ENCODE results near the gene FOXN3.

Gene FOXN3

DNA sequence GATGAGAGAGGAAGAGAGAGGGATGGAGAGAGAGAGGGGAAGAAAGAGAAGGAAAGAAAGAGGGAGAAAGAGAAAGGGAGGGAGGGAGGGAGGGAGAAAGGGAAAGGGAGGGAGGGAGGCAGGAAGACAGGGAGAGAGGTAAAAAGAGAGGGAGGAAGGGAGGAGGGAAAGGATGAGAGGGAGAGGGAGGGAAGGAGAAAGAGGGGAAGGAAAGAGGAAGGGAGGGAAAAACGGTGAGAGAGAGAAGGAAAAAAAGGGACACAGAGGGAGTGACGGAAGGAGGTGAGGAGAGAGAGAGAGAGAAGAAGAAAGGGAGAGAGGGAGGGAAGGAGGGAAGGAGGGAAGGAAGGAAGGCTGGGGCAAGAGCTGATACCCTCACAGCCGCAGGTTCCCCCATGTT is 56.8 kb downstream of the FOXN3 start:
- H3K36me3 Mint-ChIP-seq, result peaks cover 10% of the 10 kb centered on the region
- H3K27me3 Mint-ChIP-seq, result no peaks in the 10 kb centered on the region
- ATAC-seq (ENCODE audit: low read depth) (no peak), DNase-seq (ENCODE audit: low spot score in 2 of 2) (no peak)
- peaks cover 43% of the 10 kb centered on the region for H3K4me1 Mint-ChIP-seq
- peak overlapping the region; percentile 43 for H3K4me3 Mint-ChIP-seq
- no peaks in the 10 kb centered on the region for H3K9me3 Mint-ChIP-seq
- H3K27ac Mint-ChIP-seq, result peak overlapping the region; percentile 86

DNA sequence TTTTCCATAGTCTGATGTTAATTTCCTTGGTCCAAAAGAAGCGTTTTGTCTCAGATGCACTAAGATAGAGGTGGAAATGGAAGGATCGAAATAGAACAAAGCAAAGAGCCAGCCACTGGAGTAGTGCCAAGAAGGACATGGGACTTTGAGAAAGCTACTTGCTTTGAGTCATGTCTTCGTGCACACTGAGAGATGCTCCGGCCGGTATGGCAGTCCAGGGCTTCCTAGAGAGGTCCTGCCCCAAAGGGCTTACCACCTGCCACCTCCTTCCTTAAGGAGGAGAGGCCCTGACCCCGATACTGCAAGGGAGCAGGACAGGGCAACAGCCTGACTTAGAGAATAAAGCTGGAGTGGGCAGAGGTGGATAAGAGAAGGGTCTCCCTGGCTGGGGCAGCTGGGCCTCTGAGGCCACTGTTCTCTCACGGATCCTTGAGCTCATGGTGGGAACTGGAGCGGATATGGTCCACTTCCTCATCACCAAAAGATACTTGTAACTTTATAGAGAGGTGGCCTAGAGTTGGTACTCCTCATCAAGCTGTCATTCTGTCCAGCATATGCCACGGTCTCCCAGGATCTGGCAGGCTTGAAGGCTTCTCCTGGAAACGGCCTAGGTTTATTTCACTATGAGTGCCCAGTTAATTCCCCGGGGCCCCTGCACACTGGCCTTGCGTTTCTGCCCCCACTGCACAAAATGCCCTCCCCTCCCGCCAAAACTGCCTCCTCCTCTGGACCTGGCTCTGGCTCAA is 57.4 kb downstream of the FOXN3 start:
- Mint-ChIP-seq H3K4me1 (peaks cover 37% of the 10 kb centered on the region), H3K27ac (peak overlapping the region; percentile 86), H3K36me3 (peaks cover 10% of the 10 kb centered on the region), H3K27me3 (no peaks in the 10 kb centered on the region), H3K4me3 (peak overlapping the region; percentile 43), H3K9me3 (no peaks in the 10 kb centered on the region)
- no peak for DNase-seq (ENCODE audit: low spot score in 2 of 2)
- ATAC-seq (ENCODE audit: low read depth), result peak; percentile 29

DNA sequence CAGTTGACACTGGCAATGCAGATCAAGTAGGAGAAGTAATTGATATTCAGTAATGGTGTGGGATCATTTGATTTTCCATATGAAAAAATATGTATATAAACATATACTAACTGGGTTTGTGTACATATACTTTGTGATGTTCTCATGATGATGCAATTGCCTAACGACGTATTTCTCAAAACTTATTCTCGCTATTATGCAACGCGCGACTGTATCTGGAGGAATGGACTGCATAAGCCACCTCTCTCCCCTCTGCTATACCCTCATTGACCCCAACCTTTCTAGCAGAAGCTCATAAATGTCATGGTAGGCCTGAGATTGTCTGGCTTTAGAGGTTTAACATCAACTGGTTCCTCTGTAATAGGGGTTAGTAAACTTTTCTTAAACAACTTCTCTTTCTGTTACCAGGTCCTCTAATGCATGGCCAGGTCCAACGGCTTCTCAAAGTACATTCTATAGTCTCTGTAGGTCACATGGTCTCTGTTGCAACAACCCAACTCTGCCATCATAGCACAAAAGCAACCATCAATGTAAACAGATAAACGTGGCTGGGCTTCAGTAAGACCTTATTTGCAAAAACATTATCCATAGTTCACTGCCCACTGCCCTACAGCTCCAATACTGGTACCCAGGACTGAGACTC is 59.3 kb downstream of the FOXN3 start:
- peaks cover 10% of the 10 kb centered on the region for H3K36me3 Mint-ChIP-seq
- no peaks in the 10 kb centered on the region for H3K27me3 Mint-ChIP-seq
- no peak overlapping the region for H3K4me3 Mint-ChIP-seq
- peak overlapping the region; percentile 56 for H3K27ac Mint-ChIP-seq
- no peaks in the 10 kb centered on the region for H3K9me3 Mint-ChIP-seq
- ATAC-seq (ENCODE audit: low read depth), result no peak
- no peak for DNase-seq (ENCODE audit: low spot score in 2 of 2)
- peaks cover 34% of the 10 kb centered on the region for H3K4me1 Mint-ChIP-seq

DNA sequence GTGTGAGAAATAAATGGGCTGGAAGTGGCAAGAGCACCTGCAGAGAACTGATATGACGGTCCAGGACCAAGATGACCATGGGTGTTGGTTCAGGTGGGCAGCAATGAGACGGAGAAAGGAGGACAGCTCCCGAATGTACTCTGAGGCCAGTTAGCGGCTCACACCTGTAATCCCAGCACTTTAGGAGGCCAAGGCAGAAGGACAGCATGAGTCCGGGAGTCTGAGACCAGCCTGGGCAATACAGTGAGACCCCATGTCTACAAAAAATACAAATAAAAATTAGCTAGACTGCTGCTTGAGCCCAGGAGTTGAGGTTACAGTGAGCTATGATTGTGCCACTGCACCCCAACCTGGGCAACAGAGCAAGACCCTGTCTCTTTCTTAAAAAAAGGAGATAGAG is 60.1 kb downstream of the FOXN3 start:
- DNase-seq (ENCODE audit: low spot score in 2 of 2) (no peak), ATAC-seq (ENCODE audit: low read depth) (no peak)
- H3K9me3 Mint-ChIP-seq, result no peaks in the 10 kb centered on the region
- peaks cover 42% of the 10 kb centered on the region for H3K4me1 Mint-ChIP-seq
- H3K36me3 Mint-ChIP-seq, result peaks cover 10% of the 10 kb centered on the region
- no peak overlapping the region for H3K4me3 Mint-ChIP-seq
- no peaks in the 10 kb centered on the region for H3K27me3 Mint-ChIP-seq
- H3K27ac Mint-ChIP-seq, result peak overlapping the region; percentile 51

DNA sequence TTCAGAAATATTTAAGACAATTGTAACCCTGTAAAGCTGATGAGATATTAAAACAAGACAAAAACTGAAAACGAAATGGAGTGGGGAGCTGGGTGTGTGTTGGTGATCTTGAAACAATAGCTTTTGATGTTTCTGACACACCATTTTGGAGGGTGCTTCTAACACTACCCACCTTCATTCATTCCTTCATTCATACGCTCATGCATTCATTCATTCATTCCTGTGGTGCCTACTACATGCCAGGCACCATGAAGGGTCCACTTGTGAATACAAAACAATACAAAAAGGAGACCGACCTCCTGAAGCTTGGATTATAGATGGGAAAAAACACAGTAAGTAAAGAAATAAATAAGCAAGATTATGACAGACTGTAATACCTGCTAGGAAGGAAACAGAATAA is 60.5 kb downstream of the FOXN3 start:
- Mint-ChIP-seq H3K4me3 (no peak overlapping the region), H3K27me3 (no peaks in the 10 kb centered on the region), H3K27ac (peak overlapping the region; percentile 51), H3K36me3 (peaks cover 10% of the 10 kb centered on the region), H3K9me3 (no peaks in the 10 kb centered on the region), H3K4me1 (peaks cover 44% of the 10 kb centered on the region)
- DNase-seq (ENCODE audit: low spot score in 2 of 2), result no peak
- ATAC-seq (ENCODE audit: low read depth), result no peak

DNA sequence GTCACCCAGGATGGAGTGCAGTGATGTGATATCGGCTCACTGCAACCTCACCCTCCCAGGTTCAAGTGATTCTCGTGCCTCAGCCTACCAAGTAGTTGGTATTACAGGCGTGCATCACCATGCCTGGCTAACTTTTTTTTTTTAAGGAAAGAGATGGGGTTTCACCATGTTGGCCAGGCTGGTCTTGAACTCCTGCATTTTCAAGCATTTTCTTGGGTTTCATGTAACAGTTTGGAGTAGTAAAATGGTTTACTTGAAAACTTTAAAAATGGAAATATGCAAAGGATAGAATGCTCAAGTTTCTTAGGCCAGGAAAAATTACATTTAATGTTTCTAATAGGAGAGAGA is 63.3 kb downstream of the FOXN3 start:
- Mint-ChIP-seq H3K9me3 (no peaks in the 10 kb centered on the region), H3K36me3 (peaks cover 17% of the 10 kb centered on the region), H3K4me1 (peaks cover 51% of the 10 kb centered on the region), H3K27me3 (no peaks in the 10 kb centered on the region), H3K4me3 (no peak overlapping the region), H3K27ac (peak overlapping the region; percentile 82)
- DNase-seq (ENCODE audit: low spot score in 2 of 2) (no peak), ATAC-seq (ENCODE audit: low read depth) (no peak)

DNA sequence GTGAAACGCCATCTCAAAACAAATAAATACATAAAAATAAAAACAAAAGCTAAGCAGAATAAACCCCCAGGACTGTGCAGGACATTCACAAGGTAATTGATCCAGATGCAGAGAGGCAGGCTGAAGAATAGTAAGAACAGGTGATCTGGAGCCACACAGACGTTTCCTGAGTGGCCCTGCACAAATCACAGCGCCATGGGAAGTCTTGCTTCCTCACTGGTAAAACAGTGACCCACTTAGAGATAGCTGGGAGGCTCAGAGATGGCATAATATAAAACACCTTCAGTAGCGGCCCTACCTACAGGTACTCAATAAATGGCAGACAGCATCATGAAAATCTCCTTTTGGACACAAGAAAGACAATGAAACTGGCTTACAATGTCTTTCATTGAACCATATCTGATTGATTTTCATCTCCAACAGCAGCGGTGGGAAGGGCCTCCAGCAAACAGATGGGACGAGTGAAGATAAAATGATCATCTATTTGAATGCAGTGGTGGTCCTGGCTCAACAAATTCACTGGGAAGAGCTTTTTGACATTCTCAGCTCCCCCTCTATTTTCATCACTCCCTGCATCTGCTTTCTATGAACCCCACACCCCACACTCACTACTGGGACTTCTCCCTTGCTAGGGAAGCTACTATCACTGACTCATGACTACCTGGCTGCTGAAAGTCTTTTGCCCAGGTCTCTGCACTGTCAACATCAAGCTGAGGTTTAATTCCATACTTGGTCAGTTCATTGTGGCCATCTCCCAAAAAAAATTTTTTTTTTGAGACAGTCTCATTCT is 63.9 kb downstream of the FOXN3 start:
- H3K27ac Mint-ChIP-seq, result peak overlapping the region; percentile 82
- no peaks in the 10 kb centered on the region for H3K27me3 Mint-ChIP-seq
- H3K4me1 Mint-ChIP-seq, result peaks cover 52% of the 10 kb centered on the region
- peaks cover 19% of the 10 kb centered on the region for H3K36me3 Mint-ChIP-seq
- peak; percentile 28 for ATAC-seq (ENCODE audit: low read depth)
- no peak for DNase-seq (ENCODE audit: low spot score in 2 of 2)
- H3K9me3 Mint-ChIP-seq, result no peaks in the 10 kb centered on the region
- H3K4me3 Mint-ChIP-seq, result no peak overlapping the region

DNA sequence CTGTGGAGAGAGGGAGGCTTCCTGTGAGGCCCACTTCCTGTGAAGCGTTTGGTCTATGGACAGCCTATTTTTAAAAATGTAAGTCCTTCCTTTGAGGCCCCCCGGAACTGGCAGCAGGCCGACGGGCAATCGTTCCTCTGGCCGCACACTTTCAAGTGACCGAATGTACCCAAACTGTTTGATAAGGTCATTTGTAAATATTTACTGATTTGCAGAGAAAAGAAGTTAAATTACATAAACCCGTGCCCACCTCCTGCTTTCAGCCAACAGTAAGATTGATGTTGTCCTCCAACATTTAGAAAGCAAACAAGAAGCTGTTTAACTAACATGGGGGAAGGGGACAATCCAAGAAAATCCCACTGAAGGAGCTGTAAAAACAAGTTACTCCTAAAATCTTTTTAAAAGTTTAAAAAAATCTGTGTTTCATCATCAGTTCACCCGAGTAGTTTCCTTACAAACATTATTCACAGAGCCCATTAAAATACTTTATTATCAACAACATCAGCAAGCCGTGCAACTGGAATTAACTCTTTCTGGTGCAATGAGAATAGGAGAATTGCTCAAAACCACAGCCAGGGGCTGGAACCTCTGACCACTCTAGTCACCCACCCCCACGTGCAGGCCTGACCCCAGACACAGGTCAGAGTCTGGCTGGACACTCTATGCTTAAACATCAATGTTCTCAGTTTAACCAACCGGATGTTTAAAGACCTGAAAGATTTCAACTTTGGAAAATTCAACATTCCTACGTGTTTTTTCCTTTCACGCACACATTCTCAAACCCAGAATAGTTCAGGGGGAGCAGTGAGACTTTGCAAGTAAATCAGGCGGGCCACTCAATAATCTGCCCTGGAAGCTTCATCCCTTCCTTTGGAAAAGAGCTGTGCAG is 65.3 kb downstream of the FOXN3 start:
- H3K4me3 Mint-ChIP-seq, result peak overlapping the region; percentile 79
- no peak for DNase-seq (ENCODE audit: low spot score in 2 of 2)
- no peaks in the 10 kb centered on the region for H3K27me3 Mint-ChIP-seq
- no peaks in the 10 kb centered on the region for H3K9me3 Mint-ChIP-seq
- peaks cover 28% of the 10 kb centered on the region for H3K36me3 Mint-ChIP-seq
- H3K27ac Mint-ChIP-seq, result peak overlapping the region; percentile 83
- H3K4me1 Mint-ChIP-seq, result peaks cover 49% of the 10 kb centered on the region
- ATAC-seq (ENCODE audit: low read depth), result peak; percentile 70

DNA sequence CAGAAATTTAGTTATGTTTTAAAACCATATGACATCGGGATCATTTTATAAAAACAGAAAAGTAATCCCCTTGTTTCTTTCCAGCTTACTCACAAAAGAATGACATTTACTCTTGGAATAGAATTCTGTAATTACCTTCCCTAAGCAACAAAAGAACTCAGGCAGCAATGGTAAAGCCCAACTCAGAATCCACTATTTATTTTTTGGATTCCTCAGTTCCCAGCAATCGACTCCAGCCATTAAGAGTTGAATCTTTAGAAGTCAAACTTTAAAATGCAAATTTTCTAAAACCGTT is 65.9 kb downstream of the FOXN3 start:
- peak overlapping the region; percentile 83 for H3K27ac Mint-ChIP-seq
- no peaks in the 10 kb centered on the region for H3K9me3 Mint-ChIP-seq
- DNase-seq (ENCODE audit: low spot score in 2 of 2) (no peak), ATAC-seq (ENCODE audit: low read depth) (no peak)
- H3K27me3 Mint-ChIP-seq, result no peaks in the 10 kb centered on the region
- H3K4me1 Mint-ChIP-seq, result peaks cover 48% of the 10 kb centered on the region
- peaks cover 31% of the 10 kb centered on the region for H3K36me3 Mint-ChIP-seq
- peak overlapping the region; percentile 79 for H3K4me3 Mint-ChIP-seq

DNA sequence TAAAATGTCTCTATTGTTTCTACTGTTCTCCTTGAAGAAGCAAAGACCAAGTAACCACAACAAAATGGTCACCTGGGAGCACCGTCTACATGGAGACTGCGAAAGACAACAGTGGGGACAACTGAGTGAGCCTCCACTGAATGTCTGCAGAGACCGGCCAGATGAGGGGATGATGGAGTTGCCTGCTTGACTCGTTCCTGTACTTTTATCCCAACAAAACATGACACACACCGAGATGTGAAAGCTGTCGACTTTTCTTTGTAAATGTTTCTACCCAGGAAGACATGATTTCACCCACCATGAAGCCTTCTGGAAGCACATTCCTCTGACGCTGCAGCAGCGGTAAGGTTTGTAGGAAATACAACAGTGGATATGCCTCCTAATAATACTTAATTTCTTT is 66.9 kb downstream of the FOXN3 start:
- ATAC-seq (ENCODE audit: low read depth) (no peak), DNase-seq (ENCODE audit: low spot score in 2 of 2) (no peak)
- H3K9me3 Mint-ChIP-seq, result no peaks in the 10 kb centered on the region
- H3K4me3 Mint-ChIP-seq, result peak overlapping the region; percentile 53
- peaks cover 30% of the 10 kb centered on the region for H3K36me3 Mint-ChIP-seq
- H3K27ac Mint-ChIP-seq, result peak overlapping the region; percentile 14
- no peaks in the 10 kb centered on the region for H3K27me3 Mint-ChIP-seq
- H3K4me1 Mint-ChIP-seq, result peaks cover 45% of the 10 kb centered on the region

DNA sequence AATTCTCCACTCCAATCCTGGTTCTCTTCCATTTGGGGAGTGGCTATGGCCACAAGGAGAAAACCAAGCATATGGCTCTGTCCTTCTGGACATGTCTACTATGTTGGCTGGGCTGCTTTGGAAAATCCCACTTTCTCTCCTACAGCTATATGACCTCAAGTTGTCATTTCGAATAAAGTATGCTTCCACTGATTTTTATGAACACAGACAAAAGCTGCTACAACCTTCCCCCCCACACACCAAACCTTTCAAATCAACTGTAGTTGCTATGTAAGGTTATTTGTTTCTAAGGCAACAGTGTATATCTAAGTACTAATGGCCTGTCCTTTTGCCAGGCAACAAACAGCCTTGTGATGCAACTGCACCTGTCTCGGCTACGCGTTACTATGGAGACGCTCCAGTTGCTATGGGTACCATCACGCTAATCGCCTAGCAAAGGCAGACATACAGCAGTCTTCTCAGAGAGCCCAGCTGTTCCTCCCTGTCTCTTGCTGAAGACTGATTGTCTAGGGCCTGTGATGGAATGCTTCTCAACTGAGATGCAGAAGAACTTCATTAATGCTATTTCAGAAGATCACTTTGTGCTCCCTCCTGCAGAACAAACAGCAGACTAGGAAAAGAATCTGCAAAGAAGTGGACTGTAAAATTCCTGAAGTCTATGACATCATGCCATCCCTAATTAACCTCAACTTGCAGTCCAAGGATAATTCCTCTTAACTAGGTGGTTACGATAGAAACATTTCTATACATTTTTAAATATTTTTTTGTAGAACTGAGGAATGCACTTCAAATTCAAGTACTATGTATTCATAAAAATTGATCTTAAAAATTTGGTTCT is 67.6 kb downstream of the FOXN3 start:
- H3K27ac Mint-ChIP-seq, result peak overlapping the region; percentile 41

DNA sequence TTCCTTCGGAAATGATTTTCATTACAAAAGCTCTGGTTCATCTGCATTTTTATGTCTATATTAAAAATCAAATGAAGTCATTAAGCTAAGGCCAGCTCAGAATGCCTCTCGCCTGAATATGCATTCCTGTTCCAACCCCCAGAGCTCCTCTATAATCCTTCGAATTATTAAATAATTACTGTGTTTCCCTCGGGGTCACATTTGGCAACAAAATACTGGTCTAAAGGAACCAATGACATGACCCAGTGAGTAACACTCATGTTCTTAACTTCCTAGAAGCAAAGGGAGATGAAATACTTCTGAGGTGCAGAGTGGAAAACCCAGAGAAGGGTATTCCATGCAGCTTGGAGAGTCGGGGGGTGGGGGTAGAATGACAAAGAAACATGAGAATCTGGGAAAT is 68.3 kb downstream of the FOXN3 start:
- ATAC-seq (ENCODE audit: low read depth), result no peak
- peak overlapping the region; percentile 41 for H3K27ac Mint-ChIP-seq
- peaks cover 45% of the 10 kb centered on the region for H3K4me1 Mint-ChIP-seq
- no peaks in the 10 kb centered on the region for H3K9me3 Mint-ChIP-seq
- no peaks in the 10 kb centered on the region for H3K27me3 Mint-ChIP-seq
- DNase-seq (ENCODE audit: low spot score in 2 of 2), result no peak
- H3K4me3 Mint-ChIP-seq, result no peak overlapping the region
- peaks cover 30% of the 10 kb centered on the region for H3K36me3 Mint-ChIP-seq

More for the DNA sequence above, 67.6 kb downstream of the FOXN3 start:
- peak; percentile 67 for ATAC-seq (ENCODE audit: low read depth)
- H3K36me3 Mint-ChIP-seq, result peaks cover 30% of the 10 kb centered on the region
- H3K4me3 Mint-ChIP-seq, result no peak overlapping the region
- H3K27me3 Mint-ChIP-seq, result no peaks in the 10 kb centered on the region
- no peaks in the 10 kb centered on the region for H3K9me3 Mint-ChIP-seq
- no peak for DNase-seq (ENCODE audit: low spot score in 2 of 2)
- H3K4me1 Mint-ChIP-seq, result peaks cover 45% of the 10 kb centered on the region

DNA sequence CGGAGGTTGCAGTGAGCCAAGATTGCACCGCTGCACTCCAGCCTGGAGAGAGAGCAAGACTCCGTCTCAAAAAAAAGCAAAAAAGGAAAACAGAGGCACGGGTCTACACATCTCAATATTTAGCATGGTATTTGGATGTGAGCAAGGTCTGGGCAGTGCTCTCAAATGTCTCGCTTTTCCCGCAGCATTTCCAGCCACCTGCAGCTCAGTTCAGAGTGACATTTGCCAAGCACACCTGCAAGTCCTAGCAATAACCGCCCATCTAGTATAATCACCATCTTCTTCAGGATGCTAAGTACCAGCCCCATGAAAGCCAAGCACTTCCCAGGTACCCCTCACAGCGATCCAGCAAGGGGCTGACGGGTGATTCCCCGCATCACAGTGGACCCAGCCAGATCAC is 69.1 kb downstream of the FOXN3 start:
- DNase-seq (ENCODE audit: low spot score in 2 of 2) (no peak), ATAC-seq (ENCODE audit: low read depth) (no peak)
- H3K27ac Mint-ChIP-seq, result no peak overlapping the region
- H3K27me3 Mint-ChIP-seq, result no peaks in the 10 kb centered on the region
- peaks cover 41% of the 10 kb centered on the region for H3K4me1 Mint-ChIP-seq
- no peaks in the 10 kb centered on the region for H3K9me3 Mint-ChIP-seq
- H3K36me3 Mint-ChIP-seq, result peaks cover 30% of the 10 kb centered on the region
- no peak overlapping the region for H3K4me3 Mint-ChIP-seq
